K562 (cell line): ENCODE measurements around the gene LRMDA.

Experiments used
- ARID4B ChIP-seq: sonication (generic); formaldehyde crosslinking; IDR thresholded peaks from 2 replicates; pipeline ENCODE4 v1.8.0; 2022; ENCODE audit warnings: mild to moderate bottlenecking, missing genetic modification reagents
- BRD9 ChIP-seq: fragments of 450-650 bp; IDR thresholded peaks from 2 replicates; pipeline ENCODE4 v1.6.1; 2018; ENCODE audit warnings: low read depth; ENCODE audit not compliant: partially characterized antibody
- EZH2 ChIP-seq: IDR thresholded peaks from 2 replicates; pipeline ENCODE4 v1.6.1; 2012; ENCODE audit warnings: low read depth, mild to moderate bottlenecking, inconsistent platforms, low read length, borderline replicate concordance
- HMGN3 ChIP-seq: IDR thresholded peaks from 2 replicates; pipeline ENCODE4 v1.6.1; 2011; ENCODE audit warnings: borderline replicate concordance, low read depth, mild to moderate bottlenecking, mixed read lengths, low read length; ENCODE audit not compliant: insufficient read length; ENCODE audit errors: extremely low read depth
- MAZ ChIP-seq, 2 experiments: fragments of 450-650 bp in 1 of 2; sonication (generic) in 1 of 2; formaldehyde crosslinking; IDR thresholded peaks in 1 of 2; conservative IDR thresholded peaks in 1 of 2; 2 replicates each; pipeline versions ENCODE4 v1.4.0 to v1.5.0; 2020; ENCODE audit warnings: mild to moderate bottlenecking in 1 of 2, missing genetic modification reagents in 1 of 2
- MYC ChIP-seq, 2 experiments: fragments of 250-450 bp in 1 of 2; sonication (Bioruptor Pico) in 1 of 2; IDR thresholded peaks; 2 replicates each; pipeline versions ENCODE4 v1.5.1 to v1.6.1; 2012 to 2021; ENCODE audit warnings: low read depth in 2 of 2, borderline replicate concordance in 1 of 2, improper control_type of control experiment in 1 of 2, low read length in 1 of 2, mild to moderate bottlenecking in 1 of 2, moderate library complexity in 1 of 2
- TBL1XR1 ChIP-seq, 2 experiments: IDR thresholded peaks; 2 replicates each; pipeline ENCODE4 v1.6.1; 2012; ENCODE audit warnings: improper control_type of control experiment in 2 of 2, low read length in 2 of 2, mild to moderate bottlenecking in 1 of 2
- XRCC5 ChIP-seq: fragments of 200-400 bp; formaldehyde crosslinking; IDR thresholded peaks from 2 replicates; pipeline ENCODE4 v1.6.1; 2017; ENCODE audit warnings: low read depth, mild to moderate bottlenecking, low read length
- YY1 ChIP-seq, 3 experiments: IDR thresholded peaks; 2 replicates each; pipeline ENCODE4 v1.6.1; 2011; ENCODE audit warnings: low read length in 2 of 3, mild to moderate bottlenecking in 2 of 3, moderate library complexity in 2 of 3, borderline replicate concordance in 1 of 3, control low read depth in 1 of 3, low read depth in 1 of 3; ENCODE audit not compliant: insufficient read depth in 3 of 3, insufficient replicate concordance in 2 of 3, control insufficient read depth in 1 of 3, insufficient read length in 1 of 3; ENCODE audit errors: extremely low read depth in 1 of 3
- ZNF143 ChIP-seq: sonication (generic); formaldehyde crosslinking; IDR thresholded peaks from 2 replicates; pipeline ENCODE4 v1.9.0; 2022; ENCODE audit warnings: mild to moderate bottlenecking, missing genetic modification reagents
- ZNF24 ChIP-seq: fragments of 450-650 bp; IDR thresholded peaks from 2 replicates; pipeline ENCODE4 v1.6.1; 2016
- TF ChIP-seq, protein P1 (sequence below), 3 experiments: IDR thresholded peaks in 2 of 3; conservative IDR thresholded peaks in 1 of 3; 2 replicates each; pipeline ENCODE4 v1.5.1; 2011 to 2012; ENCODE audit warnings: low read length in 3 of 3, mild to moderate bottlenecking in 3 of 3, control low read depth in 2 of 3, improper control_type of control experiment in 1 of 3, inconsistent platforms in 1 of 3, low read depth in 1 of 3, mixed read lengths in 1 of 3, moderate library complexity in 1 of 3; ENCODE audit not compliant: insufficient read depth in 2 of 3

- no peak for TF ChIP-seq XRCC5
- no peak for TF ChIP-seq HMGN3
- TF ChIP-seq MAZ (CRISPR knock-in tag; conservative IDR thresholded peaks at IDR 0.05 in 1 of 2, IDR thresholded peaks at IDR 0.05 in 1 of 2): no peak
- no peak for TF ChIP-seq MYC (IDR thresholded peaks at IDR 0.05; ENCODE audit: low read depth, low read length)
- TF ChIP-seq MYC (CRISPR knock-in tag; IDR thresholded peaks at IDR 0.05; ENCODE audit: borderline replicate concordance, low read depth): no peak
- TF ChIP-seq TBL1XR1 (IDR thresholded peaks at IDR 0.05; ENCODE audit: low read length in 2 of 2): no peak
- TF ChIP-seq BRD9: no peak
- no peak for TF ChIP-seq ARID4B (CRISPR knock-in tag)
- TF ChIP-seq ZNF24: no peak
- no peak for TF ChIP-seq YY1 (IDR thresholded peaks at IDR 0.05; ENCODE audit: borderline replicate concordance in 1 of 3, control insufficient read depth in 1 of 3, extremely low read depth in 1 of 3, insufficient read depth in 3 of 3, insufficient read length in 1 of 3, insufficient replicate concordance in 2 of 3, low read depth in 1 of 3, low read length in 2 of 3)
- TF ChIP-seq ZNF143 (CRISPR knock-in tag): no peak
- TF ChIP-seq, protein P1, sequence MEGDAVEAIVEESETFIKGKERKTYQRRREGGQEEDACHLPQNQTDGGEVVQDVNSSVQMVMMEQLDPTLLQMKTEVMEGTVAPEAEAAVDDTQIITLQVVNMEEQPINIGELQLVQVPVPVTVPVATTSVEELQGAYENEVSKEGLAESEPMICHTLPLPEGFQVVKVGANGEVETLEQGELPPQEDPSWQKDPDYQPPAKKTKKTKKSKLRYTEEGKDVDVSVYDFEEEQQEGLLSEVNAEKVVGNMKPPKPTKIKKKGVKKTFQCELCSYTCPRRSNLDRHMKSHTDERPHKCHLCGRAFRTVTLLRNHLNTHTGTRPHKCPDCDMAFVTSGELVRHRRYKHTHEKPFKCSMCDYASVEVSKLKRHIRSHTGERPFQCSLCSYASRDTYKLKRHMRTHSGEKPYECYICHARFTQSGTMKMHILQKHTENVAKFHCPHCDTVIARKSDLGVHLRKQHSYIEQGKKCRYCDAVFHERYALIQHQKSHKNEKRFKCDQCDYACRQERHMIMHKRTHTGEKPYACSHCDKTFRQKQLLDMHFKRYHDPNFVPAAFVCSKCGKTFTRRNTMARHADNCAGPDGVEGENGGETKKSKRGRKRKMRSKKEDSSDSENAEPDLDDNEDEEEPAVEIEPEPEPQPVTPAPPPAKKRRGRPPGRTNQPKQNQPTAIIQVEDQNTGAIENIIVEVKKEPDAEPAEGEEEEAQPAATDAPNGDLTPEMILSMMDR (IDR thresholded peaks at IDR 0.05 in 2 of 3, conservative IDR thresholded peaks at IDR 0.05 in 1 of 3; ENCODE audit: insufficient read depth in 2 of 3, low read depth in 1 of 3, low read length in 3 of 3): no peak
- TF ChIP-seq EZH2: no peak
Observed at GRCh38 chr10:76341740-76342139, 910.3 kb downstream of the LRMDA start.
